Measurements from ENCODE around the gene TMEM92.
"Not testable (repeated sequence)": the region's sequence is repeated elsewhere in the genome, so short reads cannot be mapped to it uniquely, and the experiment has no call there.

The TMEM92 gene

GRCh38 chr17:50312308-50312707 is 38.0 kb downstream of the TMEM92 start:
- H3K36me3 ChIP-seq (replicated peaks): no peaks in the 10 kb centered on the region
- no peak for TF ChIP-seq CTCF (IDR thresholded peaks at IDR 0.05; ENCODE audit: low read depth, low read length, missing control alignments)
- DNase-seq: no peak
- in situ Hi-C loops (cut with HindIII; ENCODE audit: low pct_ligation_motif_present, low sequenced_read_pairs): no loop called here
- H3K27ac ChIP-seq: no peak overlapping the region
- peaks cover 2% of the 10 kb centered on the region for H3K27me3 ChIP-seq (replicated peaks)
- H3K4me3 ChIP-seq (ENCODE audit: low read depth, low read length): no peak overlapping the region

- no peak for TF ChIP-seq CTCF (IDR thresholded peaks at IDR 0.05; ENCODE audit: low read depth, low read length, missing control alignments)
- DNase-seq: no peak
- in situ Hi-C loops (cut with HindIII; ENCODE audit: low pct_ligation_motif_present, low sequenced_read_pairs): no loop called here
- Histone ChIP-seq H3K27ac (no peak overlapping the region), H3K36me3 (replicated peaks) (no peaks in the 10 kb centered on the region), H3K27me3 (replicated peaks) (peaks cover 2% of the 10 kb centered on the region), H3K4me3 (ENCODE audit: low read depth, low read length) (no peak overlapping the region)
These were observed 40.3 kb downstream of the TMEM92 start for GRCh38 chr17:50314456-50315011.

GRCh38 chr17:50316016-50316587 is 41.8 kb downstream of the TMEM92 start:
- H3K4me3 ChIP-seq (ENCODE audit: low read depth, low read length): no peak overlapping the region
- H3K36me3 ChIP-seq (replicated peaks): no peaks in the 10 kb centered on the region
- H3K27me3 ChIP-seq (replicated peaks): peaks cover 2% of the 10 kb centered on the region
- no peak for DNase-seq
- no peak for TF ChIP-seq CTCF (IDR thresholded peaks at IDR 0.05; ENCODE audit: low read depth, low read length, missing control alignments)
- in situ Hi-C loops (cut with HindIII; ENCODE audit: low pct_ligation_motif_present, low sequenced_read_pairs): no loop called here
- no peak overlapping the region for H3K27ac ChIP-seq

GRCh38 chr17:50316660-50317059 is 42.4 kb downstream of the TMEM92 start:
- in situ Hi-C loops (cut with HindIII; ENCODE audit: low pct_ligation_motif_present, low sequenced_read_pairs): not testable (repeated sequence)

GRCh38 chr17:50317121-50317520 is 42.9 kb downstream of the TMEM92 start:
- no peak for DNase-seq
- Histone ChIP-seq H3K27me3 (replicated peaks) (peaks cover 2% of the 10 kb centered on the region), H3K36me3 (replicated peaks) (no peaks in the 10 kb centered on the region), H3K4me3 (ENCODE audit: low read depth, low read length) (no peak overlapping the region), H3K27ac (no peak overlapping the region)
- in situ Hi-C loops (cut with HindIII; ENCODE audit: low pct_ligation_motif_present, low sequenced_read_pairs): no loop called here
- no peak for TF ChIP-seq CTCF (IDR thresholded peaks at IDR 0.05; ENCODE audit: low read depth, low read length, missing control alignments)

More at GRCh38 chr17:50316660-50317059, 42.4 kb downstream of the TMEM92 start:
- not testable (repeated sequence) for H3K36me3 ChIP-seq (replicated peaks); H3K4me3 ChIP-seq (ENCODE audit: low read depth, low read length); DNase-seq; H3K27ac ChIP-seq; H3K27me3 ChIP-seq (replicated peaks)

GRCh38 chr17:50318501-50319285 is 44.4 kb downstream of the TMEM92 start:
- TF ChIP-seq CTCF (IDR thresholded peaks at IDR 0.05; ENCODE audit: low read depth, low read length, missing control alignments): no peak
- in situ Hi-C loops (cut with HindIII; ENCODE audit: low pct_ligation_motif_present, low sequenced_read_pairs): no loop called here
- no peak overlapping the region for H3K4me3 ChIP-seq (ENCODE audit: low read depth, low read length)
- H3K36me3 ChIP-seq (replicated peaks): no peaks in the 10 kb centered on the region
- H3K27ac ChIP-seq: no peak overlapping the region
- DNase-seq: no peak
- H3K27me3 ChIP-seq (replicated peaks): no peaks in the 10 kb centered on the region

Measured in brain microvascular endothelial cell (primary cell).